HG03280 (cell line): Measurements from ENCODE around the gene GJB1.

Source experiments
- ATAC-seq: cut with Tn5 transposase; IDR thresholded peaks from one replicate; pipeline ENCODE4 v1.9.1; 2021; ENCODE audit warnings: mild to moderate bottlenecking, moderate library complexity; ENCODE audit not compliant: unreplicated experiment

The GJB1 gene

DNA sequence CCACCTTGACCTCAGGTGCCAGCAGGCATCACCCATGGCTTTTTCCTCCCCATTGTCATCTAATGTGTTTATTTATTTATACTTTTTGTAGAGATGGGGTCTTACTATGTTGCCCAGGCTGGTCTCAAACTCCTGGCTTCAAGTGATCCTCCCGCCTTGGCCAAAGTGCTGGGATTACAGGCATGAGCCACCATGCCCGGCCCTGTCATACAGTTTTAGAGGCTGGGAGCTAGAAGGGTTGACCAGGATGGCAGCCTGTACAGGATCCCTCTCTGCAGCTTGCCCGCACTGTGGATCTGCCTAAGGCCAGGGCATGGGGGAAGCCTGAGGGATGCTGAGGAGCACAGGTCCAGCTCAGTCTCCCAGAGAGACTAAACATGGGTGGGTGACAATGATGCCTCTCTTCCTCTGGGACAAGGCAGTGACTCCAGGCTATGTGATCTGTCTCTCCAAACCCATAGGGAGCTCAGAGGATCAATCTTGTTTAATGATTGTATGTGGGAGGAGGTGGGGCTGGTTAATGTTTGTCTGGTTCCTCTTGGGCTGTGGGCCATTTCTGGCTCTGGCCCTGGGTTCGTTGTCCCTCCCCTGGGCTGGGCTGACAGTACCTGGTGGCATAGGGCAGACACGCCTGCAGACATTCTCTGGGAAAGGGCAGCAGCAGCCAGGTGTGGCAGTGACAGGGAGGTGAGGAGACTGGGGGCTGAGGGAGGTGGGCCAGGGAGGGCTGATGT, 8.3 kb upstream of the GJB1 start:
- no peak for ATAC-seq

- no peak for ATAC-seq
Measured at GRCh38 chrX:71215338-71215912, 7.6 kb upstream of the GJB1 start.

GRCh38 chrX:71216485-71216884, 6.5 kb upstream of the GJB1 start:
- ATAC-seq, result no peak

GRCh38 chrX:71217298-71217697, 5.7 kb upstream of the GJB1 start:
- ATAC-seq, result no peak

- ATAC-seq, result no peak
Measured at GRCh38 chrX:71221145-71221544, 1.9 kb upstream of the GJB1 start.

DNA sequence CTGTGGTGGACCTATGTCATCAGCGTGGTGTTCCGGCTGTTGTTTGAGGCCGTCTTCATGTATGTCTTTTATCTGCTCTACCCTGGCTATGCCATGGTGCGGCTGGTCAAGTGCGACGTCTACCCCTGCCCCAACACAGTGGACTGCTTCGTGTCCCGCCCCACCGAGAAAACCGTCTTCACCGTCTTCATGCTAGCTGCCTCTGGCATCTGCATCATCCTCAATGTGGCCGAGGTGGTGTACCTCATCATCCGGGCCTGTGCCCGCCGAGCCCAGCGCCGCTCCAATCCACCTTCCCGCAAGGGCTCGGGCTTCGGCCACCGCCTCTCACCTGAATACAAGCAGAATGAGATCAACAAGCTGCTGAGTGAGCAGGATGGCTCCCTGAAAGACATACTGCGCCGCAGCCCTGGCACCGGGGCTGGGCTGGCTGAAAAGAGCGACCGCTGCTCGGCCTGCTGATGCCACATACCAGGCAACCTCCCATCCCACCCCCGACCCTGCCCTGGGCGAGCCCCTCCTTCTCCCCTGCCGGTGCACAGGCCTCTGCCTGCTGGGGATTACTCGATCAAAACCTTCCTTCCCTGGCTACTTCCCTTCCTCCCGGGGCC, 1.2 kb downstream of the GJB1 start:
- no peak for ATAC-seq

DNA sequence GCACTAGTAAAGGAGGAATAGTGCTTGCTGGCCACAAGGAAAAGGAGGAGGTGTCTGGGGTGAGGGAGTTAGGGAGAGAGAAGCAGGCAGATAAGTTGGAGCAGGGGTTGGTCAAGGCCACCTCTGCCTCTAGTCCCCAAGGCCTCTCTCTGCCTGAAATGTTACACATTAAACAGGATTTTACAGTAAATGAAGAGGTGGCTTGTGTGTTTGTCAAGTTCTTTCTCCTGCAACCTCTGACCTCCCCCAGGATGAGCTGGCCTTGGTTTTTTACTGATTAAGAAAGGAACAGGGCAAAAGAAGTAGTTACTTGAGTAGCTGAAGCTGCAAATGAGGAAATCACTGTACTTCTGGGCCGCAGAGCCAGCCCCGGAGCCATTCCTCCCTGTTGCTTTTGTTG, 2.0 kb downstream of the GJB1 start:
- no peak for ATAC-seq

DNA sequence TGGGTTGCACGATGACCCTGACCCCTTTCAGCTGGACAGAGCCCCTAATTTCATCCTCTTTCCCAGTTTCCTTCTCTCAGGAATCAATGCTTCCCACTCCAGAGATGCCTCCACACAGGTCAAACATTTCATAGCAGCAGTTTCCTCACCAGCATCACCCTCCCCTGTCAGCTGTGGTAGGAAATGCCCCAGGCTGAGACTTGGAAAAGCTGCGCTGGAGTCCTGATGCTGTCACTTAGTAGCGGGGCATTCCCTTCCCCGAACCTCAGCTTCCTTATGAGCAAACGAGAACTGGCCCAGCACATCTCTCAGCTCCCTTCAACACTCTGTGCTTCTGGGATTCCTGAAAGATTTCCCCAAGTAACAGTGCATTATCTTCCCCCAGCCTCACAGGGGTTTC, 2.7 kb downstream of the GJB1 start:
- no peak for ATAC-seq

DNA sequence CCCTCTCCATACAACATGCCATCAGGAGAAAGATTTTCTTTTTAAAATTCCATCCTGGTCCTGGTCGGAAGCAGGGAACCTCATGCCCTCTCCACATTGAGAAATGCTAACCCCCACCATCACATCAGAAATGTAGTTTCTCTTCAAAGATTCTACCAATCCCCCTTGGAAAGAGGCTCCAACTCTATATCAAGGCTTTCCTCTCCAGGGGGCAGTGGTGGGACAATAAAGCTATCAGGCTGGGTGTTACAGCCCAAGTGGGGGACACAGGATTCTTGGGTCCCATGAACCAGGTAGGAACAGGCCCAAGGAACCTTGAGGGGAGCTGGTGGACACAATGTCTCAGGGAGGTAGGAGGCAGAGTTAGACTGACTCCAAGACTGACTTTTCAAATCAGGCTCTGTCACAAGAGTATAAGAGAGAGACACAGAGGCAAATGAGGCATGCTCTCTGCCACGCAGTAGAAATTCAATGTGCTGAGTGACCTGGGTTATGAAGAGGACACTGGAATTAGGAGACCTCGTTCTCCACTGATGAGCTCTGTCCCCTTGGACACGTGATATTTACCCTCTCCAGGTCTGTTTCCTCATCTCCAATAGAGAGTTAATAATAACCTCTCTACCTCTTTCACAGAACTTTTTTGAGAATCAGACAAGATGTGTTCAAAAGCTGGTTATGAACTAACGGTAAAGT, 4.5 kb downstream of the GJB1 start:
- no peak for ATAC-seq

DNA sequence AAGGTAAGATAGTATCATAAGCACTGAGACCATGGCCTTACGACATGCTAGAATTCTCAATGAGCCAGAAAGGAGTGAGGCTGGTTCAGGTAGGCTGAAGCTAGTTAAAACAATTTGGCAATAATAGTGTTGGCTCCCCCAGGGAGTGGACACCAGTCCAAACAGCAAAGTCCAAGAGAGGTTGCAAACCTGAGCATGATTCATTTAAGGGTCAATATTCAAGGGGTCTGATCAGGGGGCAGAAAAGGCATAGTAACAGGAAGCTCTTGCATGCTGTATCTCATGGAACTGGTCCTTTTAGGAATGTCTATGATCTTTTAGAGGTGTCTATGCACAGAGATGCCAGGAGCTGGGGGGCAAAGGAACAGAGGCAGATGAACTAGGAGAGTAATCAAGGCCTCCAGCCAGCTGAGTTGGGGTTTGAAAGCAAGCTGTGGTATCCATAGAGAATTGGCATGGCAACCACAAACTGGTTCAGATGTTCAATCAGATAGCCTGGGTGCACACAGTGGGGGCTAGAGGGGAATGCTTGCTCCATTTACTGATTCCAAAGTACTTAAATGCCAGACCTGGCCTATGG, 5.1 kb downstream of the GJB1 start:
- ATAC-seq, result no peak

DNA sequence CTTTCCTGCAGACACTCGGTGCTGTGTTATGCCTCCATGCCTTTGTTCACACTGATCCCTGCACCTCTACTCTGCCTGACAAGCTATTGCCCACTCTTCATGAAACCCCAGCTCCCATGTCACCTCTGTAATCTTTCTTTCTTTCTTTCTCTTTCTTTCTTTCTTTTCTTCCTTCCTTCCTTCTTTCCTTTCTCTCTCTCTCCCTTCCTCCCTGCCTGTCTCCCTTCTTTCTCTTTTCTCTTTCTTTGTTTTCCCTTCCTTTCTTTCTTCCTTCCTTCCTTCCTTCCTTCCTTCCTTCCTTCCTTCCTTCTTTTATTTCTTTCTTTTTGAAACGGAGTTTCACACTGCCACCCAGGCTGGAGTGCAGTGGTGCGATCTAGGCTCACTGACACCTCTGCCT, 12.5 kb downstream of the GJB1 start:
- ATAC-seq, result no peak

DNA sequence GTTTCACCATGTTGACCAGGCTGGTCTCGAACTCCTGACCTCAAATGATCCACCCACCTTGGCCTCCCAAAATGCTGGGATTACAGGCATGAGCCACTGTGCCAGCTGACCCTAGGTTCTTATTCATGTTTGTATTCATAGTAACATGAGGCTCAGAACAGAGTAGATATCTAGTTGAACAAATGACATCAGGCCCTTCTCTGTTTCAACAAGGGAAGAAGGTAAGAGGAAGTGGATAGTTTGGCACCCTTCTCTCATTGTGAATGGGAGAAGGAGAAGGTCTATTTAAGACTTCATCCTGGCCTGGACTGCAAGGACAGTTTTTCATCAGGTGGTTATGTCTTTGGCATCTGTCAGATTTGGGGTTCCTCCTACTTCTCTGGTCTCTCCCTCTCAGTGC, 13.8 kb downstream of the GJB1 start:
- ATAC-seq, result no peak

- no peak for ATAC-seq
Measured at GRCh38 chrX:71239781-71240180, 16.8 kb downstream of the GJB1 start.

GRCh38 chrX:71241301-71241700, 18.3 kb downstream of the GJB1 start:
- ATAC-seq, result no peak

DNA sequence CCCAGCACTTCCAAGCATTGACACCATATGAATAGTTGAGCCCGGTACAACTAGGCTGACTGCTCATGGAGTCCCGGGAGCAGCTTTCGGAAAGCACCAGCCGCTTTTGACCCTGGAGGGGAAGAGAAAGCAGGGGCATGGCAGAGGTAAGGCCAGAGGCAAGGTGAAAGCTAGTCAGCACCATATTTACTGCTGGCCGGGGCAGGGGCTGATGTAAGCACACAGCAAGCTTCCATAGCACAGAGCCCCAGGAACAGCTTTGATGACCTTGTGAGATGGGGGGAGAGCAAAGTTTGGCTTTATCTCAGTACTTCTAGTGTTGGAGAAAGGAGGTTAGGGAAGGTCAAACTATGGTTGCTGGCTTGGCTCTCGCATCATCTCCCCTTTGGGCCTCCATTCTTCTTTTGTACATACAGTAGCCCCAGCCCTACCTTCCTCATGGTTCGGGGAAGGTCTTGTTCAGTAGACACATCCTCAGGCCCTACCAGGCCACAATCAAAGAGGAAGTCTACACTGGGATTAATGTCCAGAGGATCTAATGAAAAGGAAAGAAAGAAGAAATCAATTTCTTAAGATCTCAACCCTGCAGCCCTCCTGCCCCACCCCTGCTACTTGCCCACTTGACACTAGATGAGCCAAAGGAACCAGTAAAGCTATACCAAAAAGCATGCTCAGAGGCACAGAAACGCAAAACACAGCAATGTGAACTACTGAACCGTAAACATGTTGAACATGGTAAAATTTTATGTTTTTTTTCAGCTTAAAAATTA, 21.5 kb downstream of the GJB1 start:
- no peak for ATAC-seq

DNA sequence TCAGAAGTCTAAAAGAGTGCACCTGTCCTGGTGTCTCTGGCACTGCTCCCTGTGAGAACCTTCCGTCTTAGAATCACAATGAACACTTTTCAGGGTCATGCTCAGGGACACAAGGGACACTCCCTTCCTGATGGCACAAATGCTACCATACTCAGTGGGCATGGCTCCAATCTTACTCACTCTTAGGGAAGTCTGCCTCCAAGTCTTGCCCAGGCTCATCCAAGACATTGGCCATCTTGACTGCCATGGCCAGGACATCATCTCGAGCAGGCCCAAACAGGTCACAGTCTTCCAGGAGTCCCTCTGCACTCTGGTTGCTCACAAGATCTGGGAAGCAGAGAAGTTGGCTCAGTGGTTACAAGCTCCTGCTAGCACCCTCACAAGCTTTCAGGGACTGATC, 22.1 kb downstream of the GJB1 start:
- ATAC-seq, result no peak

DNA sequence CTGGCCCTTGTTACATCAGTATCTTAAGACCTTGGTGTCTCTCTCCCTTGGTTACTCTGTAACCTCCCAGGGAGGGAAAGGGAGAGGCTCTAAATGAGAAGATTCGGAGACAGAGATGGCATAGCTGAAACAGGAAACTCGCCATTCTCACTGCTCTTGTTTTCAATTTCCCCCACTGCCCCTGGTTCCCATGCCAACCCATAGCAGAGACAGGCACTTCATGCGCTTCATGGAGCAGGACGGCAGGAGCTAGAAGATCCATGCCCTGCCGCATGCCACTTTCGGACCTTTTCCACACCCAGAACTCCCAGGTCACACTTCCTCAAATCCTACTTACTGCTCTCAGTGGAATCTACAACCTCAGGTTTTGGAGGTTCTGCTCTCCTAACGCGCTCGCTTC, 27.8 kb downstream of the GJB1 start:
- ATAC-seq, result no peak

- ATAC-seq, result no peak
Measured at GRCh38 chrX:71251466-71251973, 28.5 kb downstream of the GJB1 start.

DNA sequence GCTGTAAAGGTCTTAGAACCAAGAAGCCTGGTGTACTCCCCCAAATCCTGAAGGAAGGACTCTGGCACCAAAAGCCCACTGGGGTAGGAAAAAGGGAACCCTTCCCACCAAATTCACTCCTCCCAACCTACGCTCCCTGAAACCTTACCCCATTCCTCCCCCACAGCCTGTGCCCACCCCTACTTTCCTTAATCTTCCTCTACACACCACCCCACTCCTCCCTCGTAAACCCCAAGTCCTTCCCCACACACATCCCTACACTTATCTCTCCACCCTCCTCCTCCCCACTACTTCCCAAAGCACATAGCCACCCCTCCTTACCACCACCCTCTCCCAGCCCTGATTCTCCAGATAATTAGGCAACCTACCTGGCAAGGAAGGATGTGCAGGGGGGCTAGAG, 29.2 kb downstream of the GJB1 start:
- ATAC-seq, result no peak

- no peak for ATAC-seq
Measured at GRCh38 chrX:71253253-71254091, 30.4 kb downstream of the GJB1 start.
